Measurements from ENCODE around the gene HNRNPH1. TPM values are rescaled to one million over a fixed set of nuclear protein-coding genes. Genes with fewer than 3 reads are reported as not detected.

The HNRNPH1 gene
- total and polyA plus RNA-seq, 2 of the 13 experiments (the other 11 are each of a cell fraction or from before 2014, with no cell fraction given) = 382 to 1,064 TPM

- H3K4me1 ChIP-seq (ENCODE audit: insufficient read depth, low read length) = peaks cover 81% of the 10 kb centered on the region
- ATAC-seq = no peak
- no peak overlapping the region for H3K4me2 ChIP-seq (ENCODE audit: low read depth, low read length)
- ChIA-PET CTCF (ENCODE audit: low intra/inter-chr PET ratio, low total read pairs) (no interaction called here), POLR2A (interaction anchor here (1.2 to 6.5 kb wide), 2 partner anchors 9 to 66 kb away, joined by 3 to 102 read pairs; partner anchors contain the start of genes CBY3 and HNRNPH1)
- H3K9me3 ChIP-seq (ENCODE audit: low read length) = no peaks in the 10 kb centered on the region
- no peak for DNase-seq (ENCODE audit: low spot score)
- TF ChIP-seq POLR2A (IDR thresholded peaks at IDR 0.05; ENCODE audit: insufficient read depth in 1 of 2, low read depth in 2 of 2, low read length in 2 of 2) = peak in 1 of 2 experiments; percentile 29; a peak in 1 of 4 replicates
- TF ChIP-seq PAX8 (CRISPR knock-in tag; IDR thresholded peaks at IDR 0.05; ENCODE audit: borderline replicate concordance) = no peak
- no peak for FAIRE-seq
- no peak overlapping the region for H3K4me3 ChIP-seq (replicated peaks in 1 of 3; ENCODE audit: insufficient read depth in 1 of 3, low read depth in 2 of 3, low read length in 3 of 3)
- intact Hi-C loops (cut with micrococcal nuclease; ENCODE audit: unreplicated experiment) (no loop called here), in situ Hi-C loops (cut with HindIII; ENCODE audit: extremely low pct_ligation_motif_present, low pct_unique_long_range_greater_than_20kb) (no loop called here)
- H3K79me2 ChIP-seq (ENCODE audit: insufficient read depth, low read length) = peaks cover 42% of the 10 kb centered on the region
- H3K9ac ChIP-seq (ENCODE audit: insufficient read depth, low read depth, low read length) = no peak overlapping the region
- BruUV-seq (replicated peaks) = no TSS peak
- no peaks in the 10 kb centered on the region for H3K27me3 ChIP-seq (ENCODE audit: control insufficient read depth in 1 of 2, insufficient read depth in 2 of 2, low read length in 2 of 2)
- no peak overlapping the region for H3K27ac ChIP-seq (ENCODE audit: extremely low read length, insufficient read depth, low read length)
- peaks cover 85% of the 10 kb centered on the region for H4K20me1 ChIP-seq (ENCODE audit: insufficient read depth, low read length)
- H3K36me3 ChIP-seq (replicated peaks in 1 of 2; ENCODE audit: control insufficient read depth in 1 of 2, insufficient read depth in 2 of 2, low read length in 2 of 2) = peaks cover 24 to 84% of the 10 kb centered on the region in 2 experiments
- no peak overlapping the region for H2AFZ ChIP-seq (ENCODE audit: low read length)
- WGBS (ENCODE audit: low lambda C conversion rate) = 94% methylated on average over 8 of the region's 8 CpGs
Observed at GRCh38 chr5:179614745-179615144, 8.7 kb downstream of the HNRNPH1 start.

GRCh38 chr5:179613460-179614071, 9.9 kb downstream of the HNRNPH1 start:
- 90% methylated on average over 7 of the region's 8 CpGs for WGBS (ENCODE audit: low lambda C conversion rate)
- Histone ChIP-seq H3K4me3 (replicated peaks in 1 of 3; ENCODE audit: insufficient read depth in 1 of 3, low read depth in 2 of 3, low read length in 3 of 3) (no peak overlapping the region), H3K4me2 (ENCODE audit: low read depth, low read length) (no peak overlapping the region), H3K9me3 (ENCODE audit: low read length) (no peaks in the 10 kb centered on the region), H3K27ac (ENCODE audit: extremely low read length, insufficient read depth, low read length) (no peak overlapping the region), H3K36me3 (replicated peaks in 1 of 2; ENCODE audit: control insufficient read depth in 1 of 2, insufficient read depth in 2 of 2, low read length in 2 of 2) (peaks cover 24 to 90% of the 10 kb centered on the region in 2 experiments), H3K27me3 (ENCODE audit: control insufficient read depth in 1 of 2, insufficient read depth in 2 of 2, low read length in 2 of 2) (no peaks in the 10 kb centered on the region), H4K20me1 (ENCODE audit: insufficient read depth, low read length) (peaks cover 74% of the 10 kb centered on the region), H2AFZ (ENCODE audit: low read length) (no peak overlapping the region), H3K9ac (ENCODE audit: insufficient read depth, low read depth, low read length) (no peak overlapping the region), H3K4me1 (ENCODE audit: insufficient read depth, low read length) (peaks cover 70% of the 10 kb centered on the region), H3K79me2 (ENCODE audit: insufficient read depth, low read length) (peaks cover 30% of the 10 kb centered on the region)
- in situ Hi-C loops (cut with HindIII; ENCODE audit: extremely low pct_ligation_motif_present, low pct_unique_long_range_greater_than_20kb) = no loop called here
- intact Hi-C loops (cut with micrococcal nuclease; ENCODE audit: unreplicated experiment) = no loop called here
- CTCF ChIA-PET (ENCODE audit: low intra/inter-chr PET ratio, low total read pairs) = no interaction called here
- POLR2A ChIA-PET = interaction anchor here (1.0 to 6.5 kb wide), 3 partner anchors 10 to 67 kb away, joined by 3 to 102 read pairs (median 3); partner anchors contain the start of genes CBY3 and HNRNPH1
- no peak for ATAC-seq
- no TSS peak for BruUV-seq (replicated peaks)
- DNase-seq (ENCODE audit: low spot score) = no peak
- FAIRE-seq = no peak
- TF ChIP-seq ZNF839 (CRISPR knock-in tag; IDR thresholded peaks at IDR 0.05; ENCODE audit: borderline replicate concordance) = no peak
- peak; percentile 53 for TF ChIP-seq POLR2G (IDR thresholded peaks at IDR 0.05; ENCODE audit: low read depth, low read length)
- TF ChIP-seq E2F1 (CRISPR knock-in tag; IDR thresholded peaks at IDR 0.05) = no peak
- no peak for TF ChIP-seq ZNF720 (CRISPR knock-in tag; IDR thresholded peaks at IDR 0.05)
- 0 out of 2 replicates have a peak, but pooled peaks have one; percentile 8 for TF ChIP-seq REPIN1 (CRISPR knock-in tag; IDR thresholded peaks at IDR 0.05; ENCODE audit: borderline replicate concordance, low read depth)
- peak; percentile 59; the same call in 1 of the 2 replicates for TF ChIP-seq PAF1 (CRISPR knock-in tag; IDR thresholded peaks at IDR 0.05)
- no peak for TF ChIP-seq ZNF589 (CRISPR knock-in tag; conservative IDR thresholded peaks at IDR 0.05)
- TF ChIP-seq IRF2 (CRISPR knock-in tag; IDR thresholded peaks at IDR 0.05) = 0 out of 2 replicates have a peak, but pooled peaks have one; percentile 17
- no peak for TF ChIP-seq TCF7 (IDR thresholded peaks at IDR 0.05; ENCODE audit: low read depth)
- TF ChIP-seq RBFOX2 (IDR thresholded peaks at IDR 0.05; ENCODE audit: low read depth, low read length) = peak; percentile 59
- TF ChIP-seq AGO2 (optimal IDR thresholded peaks at IDR 0.05; ENCODE audit: low read depth, low read length) = peak; percentile 68
- TF ChIP-seq SIX1 (CRISPR knock-in tag; IDR thresholded peaks at IDR 0.05; ENCODE audit: borderline replicate concordance) = no peak

All from HepG2 (cell line).